Effector memory CD4-positive, alpha-beta T cell (primary cell): ENCODE data around the gene CHRM2.

ENCODE experiments used
- DNase-seq, 3 donors: peaks; one replicate each; pipeline ENCODE4 v3.0.0-alpha.2; 2020
- H3K27ac ChIP-seq: 2 replicates; pipeline ENCODE4 v1.7.0; 2013; ENCODE audit warnings: mild to moderate bottlenecking, low read length, moderate library complexity; ENCODE audit not compliant: insufficient read depth, poor library complexity, severe bottlenecking
- H3K27me3 ChIP-seq: replicated peaks from 2 replicates; pipeline ENCODE4 v1.7.0; 2013; ENCODE audit warnings: mild to moderate bottlenecking, low read length; ENCODE audit not compliant: insufficient read depth, control insufficient read depth, poor library complexity, severe bottlenecking
- H3K36me3 ChIP-seq: 2 replicates; pipeline ENCODE4 v1.7.0; 2013; ENCODE audit warnings: mild to moderate bottlenecking, low read length, moderate library complexity; ENCODE audit not compliant: control insufficient read depth, insufficient read depth
- H3K4me1 ChIP-seq: 2 replicates; pipeline ENCODE4 v1.7.0; 2013; ENCODE audit warnings: low read length, mild to moderate bottlenecking; ENCODE audit not compliant: control insufficient read depth, insufficient read depth, poor library complexity, severe bottlenecking
- H3K4me3 ChIP-seq: 2 replicates; pipeline ENCODE4 v1.7.0; 2013; ENCODE audit warnings: low read length, low read depth, mild to moderate bottlenecking; ENCODE audit not compliant: insufficient read depth, poor library complexity, severe bottlenecking
- H3K9me3 ChIP-seq: 2 replicates; pipeline ENCODE4 v1.7.0; 2013; ENCODE audit warnings: mild to moderate bottlenecking, low read length, moderate library complexity; ENCODE audit not compliant: control insufficient read depth

The CHRM2 gene

GRCh38 chr7:136950331-136950730 is 81.9 kb downstream of the CHRM2 start:
- Histone ChIP-seq H3K36me3 (no peaks in the 10 kb centered on the region), H3K4me3 (no peak overlapping the region), H3K4me1 (no peaks in the 10 kb centered on the region), H3K9me3 (no peaks in the 10 kb centered on the region), H3K27me3 (no peaks in the 10 kb centered on the region), H3K27ac (no peak overlapping the region)
- no peak for DNase-seq

- no peak for DNase-seq
- Histone ChIP-seq H3K4me3 (no peak overlapping the region), H3K4me1 (no peaks in the 10 kb centered on the region), H3K9me3 (no peaks in the 10 kb centered on the region), H3K36me3 (no peaks in the 10 kb centered on the region), H3K27me3 (no peaks in the 10 kb centered on the region), H3K27ac (no peak overlapping the region)
Observed at GRCh38 chr7:136953386-136953785, 84.9 kb downstream of the CHRM2 start.

- Histone ChIP-seq H3K27me3 (no peaks in the 10 kb centered on the region), H3K36me3 (no peaks in the 10 kb centered on the region), H3K9me3 (no peaks in the 10 kb centered on the region), H3K4me3 (no peak overlapping the region), H3K27ac (no peak overlapping the region), H3K4me1 (no peaks in the 10 kb centered on the region)
- DNase-seq: no peak
Observed at GRCh38 chr7:136956232-136956631, 87.8 kb downstream of the CHRM2 start.

GRCh38 chr7:136956671-136957070 is 88.2 kb downstream of the CHRM2 start:
- no peaks in the 10 kb centered on the region for H3K27me3 ChIP-seq
- no peaks in the 10 kb centered on the region for H3K4me1 ChIP-seq
- H3K9me3 ChIP-seq: no peaks in the 10 kb centered on the region
- DNase-seq: no peak
- H3K27ac ChIP-seq: no peak overlapping the region
- H3K4me3 ChIP-seq: no peak overlapping the region
- H3K36me3 ChIP-seq: no peaks in the 10 kb centered on the region

GRCh38 chr7:136957391-136957790 is 88.9 kb downstream of the CHRM2 start:
- H3K9me3 ChIP-seq: no peaks in the 10 kb centered on the region
- H3K36me3 ChIP-seq: no peaks in the 10 kb centered on the region
- no peaks in the 10 kb centered on the region for H3K4me1 ChIP-seq
- H3K27me3 ChIP-seq: no peaks in the 10 kb centered on the region
- no peak overlapping the region for H3K27ac ChIP-seq
- H3K4me3 ChIP-seq: no peak overlapping the region
- DNase-seq: no peak

- no peak overlapping the region for H3K27ac ChIP-seq
- H3K4me3 ChIP-seq: no peak overlapping the region
- no peak for DNase-seq
- no peaks in the 10 kb centered on the region for H3K27me3 ChIP-seq
- H3K4me1 ChIP-seq: no peaks in the 10 kb centered on the region
- H3K9me3 ChIP-seq: no peaks in the 10 kb centered on the region
- H3K36me3 ChIP-seq: no peaks in the 10 kb centered on the region
Observed at GRCh38 chr7:136958016-136958415, 89.6 kb downstream of the CHRM2 start.

GRCh38 chr7:136964347-136964746 is 95.9 kb downstream of the CHRM2 start:
- no peak for DNase-seq
- no peaks in the 10 kb centered on the region for H3K27me3 ChIP-seq
- no peaks in the 10 kb centered on the region for H3K4me1 ChIP-seq
- no peak overlapping the region for H3K4me3 ChIP-seq
- no peaks in the 10 kb centered on the region for H3K36me3 ChIP-seq
- H3K9me3 ChIP-seq: no peaks in the 10 kb centered on the region
- no peak overlapping the region for H3K27ac ChIP-seq

GRCh38 chr7:136966825-136967224 is 98.4 kb downstream of the CHRM2 start:
- Histone ChIP-seq H3K9me3 (no peaks in the 10 kb centered on the region), H3K36me3 (no peaks in the 10 kb centered on the region), H3K4me3 (no peak overlapping the region), H3K27ac (no peak overlapping the region), H3K27me3 (no peaks in the 10 kb centered on the region), H3K4me1 (no peaks in the 10 kb centered on the region)
- DNase-seq: no peak

GRCh38 chr7:136969761-136970160 is 101.3 kb downstream of the CHRM2 start:
- no peak overlapping the region for H3K4me3 ChIP-seq
- no peaks in the 10 kb centered on the region for H3K36me3 ChIP-seq
- no peaks in the 10 kb centered on the region for H3K27me3 ChIP-seq
- H3K4me1 ChIP-seq: no peaks in the 10 kb centered on the region
- DNase-seq: no peak
- H3K9me3 ChIP-seq: no peaks in the 10 kb centered on the region
- H3K27ac ChIP-seq: no peak overlapping the region

GRCh38 chr7:136971776-136972175 is 103.3 kb downstream of the CHRM2 start:
- H3K9me3 ChIP-seq: no peaks in the 10 kb centered on the region
- no peaks in the 10 kb centered on the region for H3K36me3 ChIP-seq
- no peak for DNase-seq
- H3K27ac ChIP-seq: no peak overlapping the region
- H3K4me3 ChIP-seq: no peak overlapping the region
- no peaks in the 10 kb centered on the region for H3K4me1 ChIP-seq
- no peaks in the 10 kb centered on the region for H3K27me3 ChIP-seq
